Measurements from ENCODE around the gene RYR3.

GRCh38 chr15:33742800-33743199, 432.0 kb downstream of the RYR3 start:
- no peak for TF ChIP-seq CTCF (optimal IDR thresholded peaks at IDR 0.05 in 1 of 3, IDR thresholded peaks at IDR 0.05 in 1 of 3, conservative IDR thresholded peaks at IDR 0.05 in 1 of 3; ENCODE audit: extremely low read depth in 1 of 3, insufficient read depth in 2 of 3, low read length in 3 of 3)
- no peak for TF ChIP-seq EZH2 (IDR thresholded peaks at IDR 0.05; ENCODE audit: low read length)
